ENCODE measurements around the gene FAM83E.

DNA sequence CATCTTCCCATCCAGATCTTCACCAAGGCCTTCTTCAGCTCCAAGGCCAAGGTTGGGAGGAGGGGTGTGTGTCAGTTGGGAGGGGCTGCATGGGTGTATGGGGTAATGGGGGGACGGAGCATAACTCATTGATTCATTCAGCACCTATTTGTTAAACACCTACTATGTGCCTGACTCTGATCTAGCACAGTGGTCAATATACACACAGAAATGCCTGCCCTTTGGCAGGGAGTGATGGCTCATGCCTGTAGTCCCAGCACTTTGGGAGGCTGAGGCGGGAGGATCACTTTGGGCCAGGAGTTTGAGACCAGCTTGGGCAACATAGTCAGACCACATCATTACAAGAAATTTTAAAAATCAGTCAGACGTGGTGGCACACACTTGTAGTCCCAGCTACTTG lies 27.5 kb downstream of the FAM83E start:
- TF ChIP-seq, protein P1, sequence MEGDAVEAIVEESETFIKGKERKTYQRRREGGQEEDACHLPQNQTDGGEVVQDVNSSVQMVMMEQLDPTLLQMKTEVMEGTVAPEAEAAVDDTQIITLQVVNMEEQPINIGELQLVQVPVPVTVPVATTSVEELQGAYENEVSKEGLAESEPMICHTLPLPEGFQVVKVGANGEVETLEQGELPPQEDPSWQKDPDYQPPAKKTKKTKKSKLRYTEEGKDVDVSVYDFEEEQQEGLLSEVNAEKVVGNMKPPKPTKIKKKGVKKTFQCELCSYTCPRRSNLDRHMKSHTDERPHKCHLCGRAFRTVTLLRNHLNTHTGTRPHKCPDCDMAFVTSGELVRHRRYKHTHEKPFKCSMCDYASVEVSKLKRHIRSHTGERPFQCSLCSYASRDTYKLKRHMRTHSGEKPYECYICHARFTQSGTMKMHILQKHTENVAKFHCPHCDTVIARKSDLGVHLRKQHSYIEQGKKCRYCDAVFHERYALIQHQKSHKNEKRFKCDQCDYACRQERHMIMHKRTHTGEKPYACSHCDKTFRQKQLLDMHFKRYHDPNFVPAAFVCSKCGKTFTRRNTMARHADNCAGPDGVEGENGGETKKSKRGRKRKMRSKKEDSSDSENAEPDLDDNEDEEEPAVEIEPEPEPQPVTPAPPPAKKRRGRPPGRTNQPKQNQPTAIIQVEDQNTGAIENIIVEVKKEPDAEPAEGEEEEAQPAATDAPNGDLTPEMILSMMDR (IDR thresholded peaks at IDR 0.05 in 4 of 5, conservative IDR thresholded peaks at IDR 0.05 in 1 of 5), result no peak
- TF ChIP-seq POLR2A (IDR thresholded peaks at IDR 0.05), result no peak
